SK-N-SH treated with all-trans-retinoic acid at 6 μM for 48 hours (cell line): ENCODE results near the gene KLHL24.

Experiments used
- ESRRG ChIP-seq: fragments of 250-450 bp; sonication (Bioruptor Pico); IDR thresholded peaks from 2 replicates; pipeline ENCODE4 v1.6.1; 2021; ENCODE audit warnings: mild to moderate bottlenecking
- PATZ1 ChIP-seq: fragments of 250-450 bp; sonication (Bioruptor Pico); IDR thresholded peaks from 2 replicates; pipeline ENCODE4 v1.8.0; 2020; ENCODE audit warnings: mild to moderate bottlenecking, moderate library complexity, borderline replicate concordance
- TSHZ2 ChIP-seq: fragments of 250-450 bp; sonication (Bioruptor Pico); IDR thresholded peaks from 2 replicates; pipeline ENCODE4 v1.5.0; 2020; ENCODE audit warnings: mild to moderate bottlenecking, moderate library complexity
- ZC3H10 ChIP-seq: fragments of 250-450 bp; sonication (Bioruptor Pico); IDR thresholded peaks from 2 replicates; pipeline ENCODE4 v1.5.1; 2021; ENCODE audit warnings: mild to moderate bottlenecking, moderate library complexity
- ZNF565 ChIP-seq: fragments of 450-650 bp; formaldehyde crosslinking; conservative IDR thresholded peaks from 2 replicates; pipeline ENCODE4 v1.5.0; 2020; ENCODE audit warnings: low read depth, mild to moderate bottlenecking, moderate library complexity

- TF ChIP-seq ZC3H10 (CRISPR knock-in tag): no peak
- no peak for TF ChIP-seq PATZ1 (CRISPR knock-in tag)
- no peak for TF ChIP-seq ESRRG
- no peak for TF ChIP-seq TSHZ2 (CRISPR knock-in tag)
- no peak for TF ChIP-seq ZNF565 (CRISPR knock-in tag)
Observed at GRCh38 chr3:183733553-183733952, 98.1 kb downstream of the KLHL24 start.
